Activated T-cell treated with anti-CD3 and anti-CD28 coated beads, Interleukin-2, amount 50 U/mL, for 4 hours (primary cell): ENCODE measurements around the gene CENPW. TPM values are rescaled to one million over a fixed set of nuclear protein-coding genes. Genes with fewer than 3 reads are reported as not detected.

Experiments used
- ATAC-seq, 2 donors: fragments of 200-7000 bp; cut with Tn5 transposase; one replicate each; pipeline ENCODE4 v1.10.0; 2021
- DNase-seq: peaks from one replicate; pipeline ENCODE4 v3.0.0-alpha.2; 2020
- H3K27me3 Mint-ChIP-seq: one replicate; pipeline ENCODE4 v1.8.0; 2021; ENCODE audit warnings: low read depth, mixed read lengths
- H3K36me3 Mint-ChIP-seq: one replicate; pipeline ENCODE4 v1.8.0; 2022; ENCODE audit warnings: mixed read lengths; ENCODE audit not compliant: insufficient read depth
- H3K4me1 Mint-ChIP-seq: one replicate; pipeline ENCODE4 v1.8.0; 2021; ENCODE audit warnings: low read depth, mixed read lengths
- H3K4me3 Mint-ChIP-seq: one replicate; pipeline ENCODE4 v1.8.0; 2021; ENCODE audit warnings: mild to moderate bottlenecking, moderate library complexity, mixed read lengths
- H3K9me3 Mint-ChIP-seq: one replicate; pipeline ENCODE4 v1.8.0; 2021; ENCODE audit warnings: mixed read lengths
- total RNA-seq, 3 donors: library from RNA; stranded (reverse); gene quantifications; one replicate each; pipeline ENCODE4 v1.2.1, GENCODE V29; 2021

Gene CENPW
- total RNA-seq, 3 donors from 2014 or later, result 22.4 to 36.5 (median 27.4) TPM

GRCh38 chr6:126351960-126352359 lies 12.0 kb downstream of the CENPW start:
- H3K4me3 Mint-ChIP-seq, result no peak overlapping the region
- H3K27me3 Mint-ChIP-seq, result no peaks in the 10 kb centered on the region
- no peaks in the 10 kb centered on the region for H3K36me3 Mint-ChIP-seq
- H3K4me1 Mint-ChIP-seq, result no peaks in the 10 kb centered on the region
- H3K9me3 Mint-ChIP-seq, result peaks cover 5% of the 10 kb centered on the region
- DNase-seq (no peak), ATAC-seq (no peak)

- Mint-ChIP-seq H3K27me3 (no peaks in the 10 kb centered on the region), H3K9me3 (peaks cover 5% of the 10 kb centered on the region), H3K4me1 (no peaks in the 10 kb centered on the region), H3K4me3 (no peak overlapping the region), H3K36me3 (no peaks in the 10 kb centered on the region)
- ATAC-seq (no peak), DNase-seq (no peak)
Measured at GRCh38 chr6:126352514-126352913, 12.6 kb downstream of the CENPW start.

- no peaks in the 10 kb centered on the region for H3K36me3 Mint-ChIP-seq
- DNase-seq (no peak), ATAC-seq (no peak)
- H3K4me1 Mint-ChIP-seq, result no peaks in the 10 kb centered on the region
- H3K9me3 Mint-ChIP-seq, result peaks cover 27% of the 10 kb centered on the region
- H3K4me3 Mint-ChIP-seq, result no peak overlapping the region
- no peaks in the 10 kb centered on the region for H3K27me3 Mint-ChIP-seq
Measured at GRCh38 chr6:126356526-126356925, 16.6 kb downstream of the CENPW start.

- Mint-ChIP-seq H3K27me3 (no peaks in the 10 kb centered on the region), H3K4me3 (no peak overlapping the region), H3K9me3 (peaks cover 30% of the 10 kb centered on the region), H3K36me3 (no peaks in the 10 kb centered on the region), H3K4me1 (no peaks in the 10 kb centered on the region)
- DNase-seq (no peak), ATAC-seq (no peak)
Measured at GRCh38 chr6:126359936-126360537, 20.1 kb downstream of the CENPW start.

- Mint-ChIP-seq H3K9me3 (peaks cover 26% of the 10 kb centered on the region), H3K4me3 (no peak overlapping the region), H3K36me3 (no peaks in the 10 kb centered on the region), H3K4me1 (no peaks in the 10 kb centered on the region), H3K27me3 (no peaks in the 10 kb centered on the region)
- DNase-seq (no peak), ATAC-seq (no peak)
Measured at GRCh38 chr6:126361832-126362440, 22.0 kb downstream of the CENPW start.

GRCh38 chr6:126367849-126368248 lies 27.9 kb downstream of the CENPW start:
- Mint-ChIP-seq H3K9me3 (no peaks in the 10 kb centered on the region), H3K4me1 (no peaks in the 10 kb centered on the region), H3K27me3 (peaks cover 2% of the 10 kb centered on the region), H3K36me3 (no peaks in the 10 kb centered on the region), H3K4me3 (no peak overlapping the region)
- ATAC-seq (no peak), DNase-seq (no peak)

- no peak for DNase-seq
- H3K36me3 Mint-ChIP-seq, result no peaks in the 10 kb centered on the region
- no peak for ATAC-seq
- H3K9me3 Mint-ChIP-seq, result no peaks in the 10 kb centered on the region
- no peaks in the 10 kb centered on the region for H3K4me1 Mint-ChIP-seq
- H3K4me3 Mint-ChIP-seq, result no peak overlapping the region
- H3K27me3 Mint-ChIP-seq, result peaks cover 2% of the 10 kb centered on the region
Measured at GRCh38 chr6:126372626-126373025, 32.7 kb downstream of the CENPW start.

GRCh38 chr6:126373344-126373743 lies 33.4 kb downstream of the CENPW start:
- DNase-seq (no peak), ATAC-seq (no peak)
- no peaks in the 10 kb centered on the region for H3K36me3 Mint-ChIP-seq
- no peaks in the 10 kb centered on the region for H3K9me3 Mint-ChIP-seq
- H3K4me1 Mint-ChIP-seq, result no peaks in the 10 kb centered on the region
- H3K27me3 Mint-ChIP-seq, result peaks cover 2% of the 10 kb centered on the region
- no peak overlapping the region for H3K4me3 Mint-ChIP-seq

- DNase-seq, result no peak
- Mint-ChIP-seq H3K27me3 (peaks cover 2% of the 10 kb centered on the region), H3K4me1 (no peaks in the 10 kb centered on the region), H3K4me3 (no peak overlapping the region), H3K36me3 (no peaks in the 10 kb centered on the region), H3K9me3 (no peaks in the 10 kb centered on the region)
- ATAC-seq, result no peak
Measured at GRCh38 chr6:126374372-126374771, 34.5 kb downstream of the CENPW start.

- H3K27me3 Mint-ChIP-seq, result no peaks in the 10 kb centered on the region
- H3K9me3 Mint-ChIP-seq, result no peaks in the 10 kb centered on the region
- H3K36me3 Mint-ChIP-seq, result no peaks in the 10 kb centered on the region
- no peak for ATAC-seq
- no peak for DNase-seq
- no peak overlapping the region for H3K4me3 Mint-ChIP-seq
- no peaks in the 10 kb centered on the region for H3K4me1 Mint-ChIP-seq
Measured at GRCh38 chr6:126376682-126377081, 36.8 kb downstream of the CENPW start.

- Mint-ChIP-seq H3K4me3 (no peak overlapping the region), H3K36me3 (no peaks in the 10 kb centered on the region), H3K27me3 (no peaks in the 10 kb centered on the region), H3K9me3 (peaks cover 4% of the 10 kb centered on the region), H3K4me1 (no peaks in the 10 kb centered on the region)
- ATAC-seq (no peak), DNase-seq (no peak)
Measured at GRCh38 chr6:126377594-126378153, 37.8 kb downstream of the CENPW start.

GRCh38 chr6:126380072-126380583 lies 40.2 kb downstream of the CENPW start:
- no peak for ATAC-seq
- Mint-ChIP-seq H3K36me3 (no peaks in the 10 kb centered on the region), H3K4me1 (no peaks in the 10 kb centered on the region), H3K27me3 (no peaks in the 10 kb centered on the region), H3K9me3 (peaks cover 23% of the 10 kb centered on the region), H3K4me3 (no peak overlapping the region)
- DNase-seq, result no peak

GRCh38 chr6:126381498-126381897 lies 41.6 kb downstream of the CENPW start:
- Mint-ChIP-seq H3K4me1 (no peaks in the 10 kb centered on the region), H3K9me3 (peaks cover 23% of the 10 kb centered on the region), H3K36me3 (no peaks in the 10 kb centered on the region), H3K27me3 (no peaks in the 10 kb centered on the region), H3K4me3 (no peak overlapping the region)
- DNase-seq (no peak), ATAC-seq (no peak)

- ATAC-seq (no peak), DNase-seq (no peak)
- H3K4me3 Mint-ChIP-seq, result no peak overlapping the region
- no peaks in the 10 kb centered on the region for H3K36me3 Mint-ChIP-seq
- no peaks in the 10 kb centered on the region for H3K4me1 Mint-ChIP-seq
- H3K9me3 Mint-ChIP-seq, result peaks cover 23% of the 10 kb centered on the region
- no peaks in the 10 kb centered on the region for H3K27me3 Mint-ChIP-seq
Measured at GRCh38 chr6:126383203-126383602, 43.3 kb downstream of the CENPW start.

GRCh38 chr6:126385536-126385935 lies 45.6 kb downstream of the CENPW start:
- Mint-ChIP-seq H3K4me3 (no peak overlapping the region), H3K4me1 (no peaks in the 10 kb centered on the region), H3K36me3 (no peaks in the 10 kb centered on the region), H3K9me3 (peaks cover 23% of the 10 kb centered on the region), H3K27me3 (no peaks in the 10 kb centered on the region)
- no peak for ATAC-seq
- DNase-seq, result no peak
